Retinal pigment epithelial cell (primary cell): Measurements from ENCODE around the gene PLRG1.
A peak's percentile ranks its signal among the peaks of the same experiment; 100 is the strongest.
"Not testable (repeated sequence)": the region's sequence is repeated elsewhere in the genome, so short reads cannot be mapped to it uniquely, and the experiment has no call there.

Source experiments
- DNase-seq: peaks from one replicate; pipeline ENCODE4 v3.0.0-alpha.2; 2010; ENCODE audit warnings: low read depth
- H3K4me3 ChIP-seq: 2 replicates; pipeline ENCODE4 v1.5.1; 2011; ENCODE audit warnings: mild to moderate bottlenecking, low read length, control low read depth, moderate library complexity
- CTCF ChIP-seq: conservative IDR thresholded peaks from 2 replicates; pipeline ENCODE4 v1.5.1; 2011; ENCODE audit warnings: low read depth, low read length, control low read depth, inconsistent platforms

Gene PLRG1

GRCh38 chr4:154549894-154550790, at the start of gene PLRG1:
Gene PLRG1 (minus strand): TSS chr4:154550400. CDS start chr4:154550308, 92 bp downstream.
- peak; percentile 2 for TF ChIP-seq CTCF
- H3K4me3 ChIP-seq: peak within 1 kb of the TSS; percentile 99
- peak; percentile 66 for DNase-seq

GRCh38 chr4:154597798-154598774, 47.9 kb upstream of the PLRG1 start:
- TF ChIP-seq CTCF: no peak
- no peak for DNase-seq
- no peak overlapping the region for H3K4me3 ChIP-seq

- H3K4me3 ChIP-seq, DNase-seq: not testable (repeated sequence)
Observed at GRCh38 chr4:154597281-154597680, 47.1 kb upstream of the PLRG1 start.

- no peak for DNase-seq
- no peak for TF ChIP-seq CTCF
Observed at GRCh38 chr4:154595807-154596206, 45.6 kb upstream of the PLRG1 start.

GRCh38 chr4:154594343-154594742, 44.1 kb upstream of the PLRG1 start:
- not testable (repeated sequence) for DNase-seq, H3K4me3 ChIP-seq

More at GRCh38 chr4:154595807-154596206, 45.6 kb upstream of the PLRG1 start:
- no peak overlapping the region for H3K4me3 ChIP-seq

GRCh38 chr4:154593868-154594267, 43.7 kb upstream of the PLRG1 start:
- TF ChIP-seq CTCF: no peak
- no peak for DNase-seq
- no peak overlapping the region for H3K4me3 ChIP-seq

- no peak overlapping the region for H3K4me3 ChIP-seq
- no peak for DNase-seq
- TF ChIP-seq CTCF: no peak
Observed at GRCh38 chr4:154591890-154592289, 41.7 kb upstream of the PLRG1 start.
